ENCODE results near the gene SH2D2A. TPM values are rescaled to one million over a fixed set of nuclear protein-coding genes. Genes with fewer than 3 reads are reported as not detected.

The SH2D2A gene
- total and polyA plus RNA-seq, 8 donors = 0.36 to 4.4 (median 0.69) TPM

DNA sequence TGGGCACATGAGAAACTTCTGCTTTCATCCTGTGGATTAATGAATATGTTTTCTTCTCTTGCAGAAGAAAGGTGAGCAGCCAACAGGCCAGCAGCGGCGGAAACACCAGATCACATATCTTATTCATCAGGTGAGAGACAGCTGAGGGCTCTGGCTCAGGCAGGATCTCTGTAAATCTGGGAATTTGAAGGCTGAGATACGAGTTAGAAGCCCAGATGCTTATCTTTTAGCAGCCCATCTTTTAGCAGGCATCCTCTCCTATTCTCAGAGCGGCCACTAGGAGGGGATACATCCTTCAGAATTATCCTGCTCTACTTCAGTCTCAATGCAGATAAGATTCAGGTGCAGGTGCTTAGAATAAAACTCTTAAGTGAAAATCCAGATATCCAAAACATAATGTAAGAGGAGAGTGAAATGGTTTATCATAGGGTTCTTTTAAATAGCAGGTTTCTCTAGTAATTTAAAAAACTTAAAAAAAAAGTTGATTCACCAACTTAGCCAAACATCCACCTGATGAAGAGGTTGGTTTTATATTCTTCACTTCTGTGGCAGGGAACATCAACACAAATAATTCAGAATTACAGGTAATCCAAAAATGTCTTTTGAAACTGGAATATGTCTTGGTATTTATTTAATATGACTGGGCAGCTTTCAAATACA lies 19.3 kb downstream of the SH2D2A start:
- Histone ChIP-seq H3K4me1 (no peaks in the 10 kb centered on the region), H3K27me3 (no peaks in the 10 kb centered on the region), H3K36me3 (peaks cover 2 to 99% of the 10 kb centered on the region in 2 donors), H3K9me3 (no peaks in the 10 kb centered on the region), H3K4me3 (no peak overlapping the region), H3K27ac (no peak overlapping the region)
- TF ChIP-seq, protein P1, sequence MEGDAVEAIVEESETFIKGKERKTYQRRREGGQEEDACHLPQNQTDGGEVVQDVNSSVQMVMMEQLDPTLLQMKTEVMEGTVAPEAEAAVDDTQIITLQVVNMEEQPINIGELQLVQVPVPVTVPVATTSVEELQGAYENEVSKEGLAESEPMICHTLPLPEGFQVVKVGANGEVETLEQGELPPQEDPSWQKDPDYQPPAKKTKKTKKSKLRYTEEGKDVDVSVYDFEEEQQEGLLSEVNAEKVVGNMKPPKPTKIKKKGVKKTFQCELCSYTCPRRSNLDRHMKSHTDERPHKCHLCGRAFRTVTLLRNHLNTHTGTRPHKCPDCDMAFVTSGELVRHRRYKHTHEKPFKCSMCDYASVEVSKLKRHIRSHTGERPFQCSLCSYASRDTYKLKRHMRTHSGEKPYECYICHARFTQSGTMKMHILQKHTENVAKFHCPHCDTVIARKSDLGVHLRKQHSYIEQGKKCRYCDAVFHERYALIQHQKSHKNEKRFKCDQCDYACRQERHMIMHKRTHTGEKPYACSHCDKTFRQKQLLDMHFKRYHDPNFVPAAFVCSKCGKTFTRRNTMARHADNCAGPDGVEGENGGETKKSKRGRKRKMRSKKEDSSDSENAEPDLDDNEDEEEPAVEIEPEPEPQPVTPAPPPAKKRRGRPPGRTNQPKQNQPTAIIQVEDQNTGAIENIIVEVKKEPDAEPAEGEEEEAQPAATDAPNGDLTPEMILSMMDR (IDR thresholded peaks at IDR 0.05) = peak; percentile 62 to 67
- intact Hi-C loops (cut with DNase I) = loop anchor here in 1 of 2 donors (5.0 kb wide), 1 partner anchor 65 kb away; the partner anchor contains the start of gene NTRK1
- peak; percentile 82 for ATAC-seq
- peak in 1 of 4 donors; percentile 42 for DNase-seq

DNA sequence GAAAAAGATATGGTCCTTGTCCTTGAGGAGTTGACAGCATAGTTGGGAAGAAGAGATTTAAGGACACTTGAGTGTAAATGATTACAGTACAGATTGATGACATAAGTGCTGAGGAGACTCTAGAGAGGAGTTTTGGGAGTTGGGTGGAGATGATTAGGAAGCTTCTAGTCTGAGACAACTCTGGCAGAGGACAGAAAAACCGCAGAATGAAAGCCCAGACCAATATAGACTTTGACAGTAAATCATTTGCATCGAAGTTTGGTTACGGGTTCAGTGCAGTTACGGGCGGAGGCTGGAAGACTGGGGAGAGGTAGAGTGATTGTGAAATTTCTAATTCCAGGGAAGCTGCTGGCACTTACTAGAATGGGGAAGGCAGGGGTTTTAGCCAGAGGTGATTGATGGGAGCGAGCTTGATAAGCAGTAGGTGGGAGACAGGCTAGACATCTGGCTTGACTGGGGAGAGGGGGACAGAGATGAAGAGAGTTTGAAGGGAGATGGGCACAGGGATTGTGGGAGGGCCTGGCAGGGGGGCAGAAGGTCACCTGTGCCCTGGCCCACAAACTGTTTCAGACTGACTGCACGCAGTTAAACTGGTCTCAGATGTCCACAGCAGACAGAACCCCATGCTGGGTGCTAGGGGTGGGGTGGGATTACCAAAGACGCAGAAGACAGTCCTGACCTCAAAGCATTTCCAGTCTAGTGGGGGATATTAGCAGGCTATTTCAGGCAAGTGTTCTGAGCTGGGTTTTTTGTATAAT lies 20.1 kb downstream of the SH2D2A start:
- H3K36me3 ChIP-seq = peaks cover 2 to 100% of the 10 kb centered on the region in 2 donors

DNA sequence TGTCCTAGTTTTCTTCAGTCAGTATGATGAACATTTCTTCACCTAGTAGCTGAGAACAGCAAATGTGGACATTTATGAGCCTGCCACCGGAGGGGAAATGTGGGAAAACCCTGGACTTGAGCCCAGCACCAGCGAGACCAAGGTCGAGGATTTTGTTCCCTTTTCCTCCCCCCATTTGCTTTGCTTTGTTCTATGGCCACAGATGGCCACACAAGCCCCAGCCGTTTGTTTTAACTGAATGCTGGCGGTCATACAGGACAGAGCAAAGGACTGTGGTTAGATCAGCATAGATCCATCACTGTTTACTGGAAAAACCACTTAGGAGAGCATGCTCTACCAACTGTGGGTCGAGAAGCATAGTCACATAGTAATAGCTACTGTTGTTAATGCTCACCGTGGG lies 20.9 kb downstream of the SH2D2A start:
- ATAC-seq (no peak), DNase-seq (no peak)
- no peaks in the 10 kb centered on the region for H3K4me1 ChIP-seq
- TF ChIP-seq, protein P1 (IDR thresholded peaks at IDR 0.05) = no peak
- H3K27ac ChIP-seq = no peak overlapping the region
- H3K9me3 ChIP-seq = no peaks in the 10 kb centered on the region
- peaks cover 2 to 100% of the 10 kb centered on the region in 2 donors for H3K36me3 ChIP-seq
- intact Hi-C loops (cut with DNase I) = loop anchor here in 1 of 2 donors (5.0 kb wide), 1 partner anchor 67 kb away; the partner anchor contains the start of gene NTRK1
- H3K4me3 ChIP-seq = no peak overlapping the region
- no peaks in the 10 kb centered on the region for H3K27me3 ChIP-seq

More for the DNA sequence above, 20.1 kb downstream of the SH2D2A start:
- Histone ChIP-seq H3K9me3 (no peaks in the 10 kb centered on the region), H3K4me1 (no peaks in the 10 kb centered on the region), H3K27me3 (no peaks in the 10 kb centered on the region), H3K4me3 (no peak overlapping the region), H3K27ac (no peak overlapping the region)
- TF ChIP-seq, protein P1 (IDR thresholded peaks at IDR 0.05) = no peak
- intact Hi-C loops (cut with DNase I) = loop anchor here in 1 of 2 donors (5.0 kb wide), 1 partner anchor 66 kb away; the partner anchor contains the start of gene NTRK1
- no peak for DNase-seq
- ATAC-seq = no peak

GRCh38 chr1:156795374-156795733 lies 21.3 kb downstream of the SH2D2A start:
- no peak for ATAC-seq
- intact Hi-C loops (cut with DNase I) = loop anchor here in 1 of 2 donors (5.0 kb wide), 1 partner anchor 67 kb away; the partner anchor contains the start of gene NTRK1
- H3K9me3 ChIP-seq = no peaks in the 10 kb centered on the region
- H3K27me3 ChIP-seq = no peaks in the 10 kb centered on the region
- H3K4me1 ChIP-seq = no peaks in the 10 kb centered on the region
- no peak for DNase-seq
- H3K36me3 ChIP-seq = peaks cover 2 to 100% of the 10 kb centered on the region in 2 donors
- H3K27ac ChIP-seq = no peak overlapping the region
- TF ChIP-seq, protein P1 (IDR thresholded peaks at IDR 0.05) = no peak
- no peak overlapping the region for H3K4me3 ChIP-seq
